Smooth muscle cell (in vitro differentiated cells): ENCODE results near the gene NINJ1. TPM values are rescaled to one million over a fixed set of nuclear protein-coding genes. Genes with fewer than 3 reads are reported as not detected.
"Not testable (repeated sequence)": the region's sequence is repeated elsewhere in the genome, so short reads cannot be mapped to it uniquely, and the experiment has no call there.

Source experiments
- DNase-seq: peaks from one replicate; lab custom pipeline; 2025; ENCODE audit not compliant: unreplicated experiment; lab: John Stamatoyannopoulos, UW
- H2AFZ ChIP-seq: fragments of 200-600 bp; sonication (generic); 2 replicates; pipeline ENCODE4 v1.6.0; 2016; ENCODE audit warnings: antibody characterized with exemption, low read depth, mild to moderate bottlenecking
- H3F3A ChIP-seq: fragments of 200-600 bp; sonication (generic); 2 replicates; pipeline ENCODE4 v1.6.0; 2017; ENCODE audit warnings: antibody characterized with exemption, low read depth
- H3K27ac ChIP-seq: fragments of 200-600 bp; sonication (generic); 2 replicates; pipeline ENCODE4 v1.5.1; 2016; ENCODE audit warnings: low read depth, mild to moderate bottlenecking
- H3K27me3 ChIP-seq: fragments of 200-600 bp; sonication (generic); 2 replicates; pipeline ENCODE4 v1.6.1; 2016; ENCODE audit warnings: low read depth, mild to moderate bottlenecking
- H3K36me3 ChIP-seq: fragments of 200-600 bp; sonication (generic); 2 replicates; pipeline ENCODE4 v1.5.1; 2016; ENCODE audit warnings: low read depth
- H3K4me1 ChIP-seq: fragments of 200-600 bp; sonication (generic); 2 replicates; pipeline ENCODE4 v1.5.1; 2016; ENCODE audit warnings: low read depth
- H3K4me2 ChIP-seq: fragments of 200-600 bp; sonication (generic); 2 replicates; pipeline ENCODE4 v1.6.0; 2016; ENCODE audit warnings: mild to moderate bottlenecking
- H3K4me3 ChIP-seq: fragments of 200-600 bp; sonication (generic); 2 replicates; pipeline ENCODE4 v1.5.1; 2016; ENCODE audit warnings: mild to moderate bottlenecking
- H3K79me2 ChIP-seq: fragments of 200-600 bp; sonication (generic); 2 replicates; pipeline ENCODE4 v1.6.0; 2016; ENCODE audit warnings: low read depth, mild to moderate bottlenecking
- H3K9ac ChIP-seq: fragments of 200-600 bp; sonication (generic); 2 replicates; pipeline ENCODE4 v1.6.0; 2016; ENCODE audit warnings: low read depth
- H3K9me3 ChIP-seq: fragments of 200-600 bp; sonication (generic); replicated peaks from 2 replicates; pipeline ENCODE4 v1.5.1; 2016; ENCODE audit warnings: low read depth
- H4K20me1 ChIP-seq: fragments of 200-600 bp; sonication (generic); 2 replicates; pipeline ENCODE4 v1.6.0; 2016; ENCODE audit warnings: low read depth
- WGBS: methylation state at CpG from one replicate; pipeline ENCODE4 v1.1.7; 2016; ENCODE audit warnings: low lambda C conversion rate; 5-methylcytosine and 5-hydroxymethylcytosine counted together
- polyA plus RNA-seq: library from polyadenylated mRNA; unstranded; fragments of >200 nt; fragmentation: Nextera tagmentation; extraction: Ambion mirVana; gene quantifications from 2 replicates; pipeline ENCODE4 v1.2.1, GENCODE V29; 2016
- total RNA-seq: library from RNA; depleted of rRNA; stranded (reverse); fragments of >200 nt; gene quantifications from 2 replicates; pipeline ENCODE4 v1.2.3, GENCODE V29; 2014
- TF ChIP-seq, protein P1 (sequence below): fragments of 200-600 bp; sonication (generic); IDR thresholded peaks from 2 replicates; pipeline ENCODE4 v1.5.1; 2017; ENCODE audit warnings: borderline replicate concordance, mild to moderate bottlenecking, antibody characterized with exemption; ENCODE audit not compliant: insufficient read depth, poor library complexity, severe bottlenecking

NINJ1 gene
- total and polyA plus RNA-seq, 2 experiments from 2014 or later: 34.3 to 53.7 TPM

DNA sequence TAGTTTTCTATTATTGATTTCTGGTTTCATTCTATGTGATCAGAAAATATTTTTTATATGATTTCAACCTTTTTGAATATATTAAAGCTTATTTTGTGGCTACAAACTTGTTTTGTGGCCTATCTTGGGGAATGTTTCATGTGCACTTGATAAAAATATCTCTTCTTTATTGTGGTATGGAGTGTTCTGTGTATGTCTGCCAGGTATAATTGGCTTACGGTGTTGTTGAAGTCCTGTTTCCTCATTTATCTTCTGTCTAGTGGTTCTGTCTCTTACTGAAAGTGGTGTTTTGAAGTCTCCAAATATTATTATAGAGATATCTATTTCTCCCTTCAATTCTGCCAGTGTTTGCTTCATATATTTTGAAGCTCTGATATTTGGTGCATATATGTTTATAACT lies 28.4 kb downstream of the NINJ1 start:
- H3K9ac ChIP-seq: no peak overlapping the region
- no peak overlapping the region for H3K27ac ChIP-seq
- no peaks in the 10 kb centered on the region for H3F3A ChIP-seq
- TF ChIP-seq, protein P1, sequence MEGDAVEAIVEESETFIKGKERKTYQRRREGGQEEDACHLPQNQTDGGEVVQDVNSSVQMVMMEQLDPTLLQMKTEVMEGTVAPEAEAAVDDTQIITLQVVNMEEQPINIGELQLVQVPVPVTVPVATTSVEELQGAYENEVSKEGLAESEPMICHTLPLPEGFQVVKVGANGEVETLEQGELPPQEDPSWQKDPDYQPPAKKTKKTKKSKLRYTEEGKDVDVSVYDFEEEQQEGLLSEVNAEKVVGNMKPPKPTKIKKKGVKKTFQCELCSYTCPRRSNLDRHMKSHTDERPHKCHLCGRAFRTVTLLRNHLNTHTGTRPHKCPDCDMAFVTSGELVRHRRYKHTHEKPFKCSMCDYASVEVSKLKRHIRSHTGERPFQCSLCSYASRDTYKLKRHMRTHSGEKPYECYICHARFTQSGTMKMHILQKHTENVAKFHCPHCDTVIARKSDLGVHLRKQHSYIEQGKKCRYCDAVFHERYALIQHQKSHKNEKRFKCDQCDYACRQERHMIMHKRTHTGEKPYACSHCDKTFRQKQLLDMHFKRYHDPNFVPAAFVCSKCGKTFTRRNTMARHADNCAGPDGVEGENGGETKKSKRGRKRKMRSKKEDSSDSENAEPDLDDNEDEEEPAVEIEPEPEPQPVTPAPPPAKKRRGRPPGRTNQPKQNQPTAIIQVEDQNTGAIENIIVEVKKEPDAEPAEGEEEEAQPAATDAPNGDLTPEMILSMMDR: no peak
- peaks cover 65% of the 10 kb centered on the region for H3K79me2 ChIP-seq
- no peak overlapping the region for H3K4me2 ChIP-seq
- H3K27me3 ChIP-seq: no peaks in the 10 kb centered on the region
- DNase-seq: no peak
- peaks cover 5% of the 10 kb centered on the region for H3K9me3 ChIP-seq
- no peak overlapping the region for H2AFZ ChIP-seq
- H4K20me1 ChIP-seq: peaks cover 95% of the 10 kb centered on the region
- 97% methylated on average over 1 of the region's 1 CpG for WGBS
- no peak overlapping the region for H3K4me3 ChIP-seq
- H3K4me1 ChIP-seq: no peaks in the 10 kb centered on the region
- H3K36me3 ChIP-seq: peaks cover 3% of the 10 kb centered on the region

DNA sequence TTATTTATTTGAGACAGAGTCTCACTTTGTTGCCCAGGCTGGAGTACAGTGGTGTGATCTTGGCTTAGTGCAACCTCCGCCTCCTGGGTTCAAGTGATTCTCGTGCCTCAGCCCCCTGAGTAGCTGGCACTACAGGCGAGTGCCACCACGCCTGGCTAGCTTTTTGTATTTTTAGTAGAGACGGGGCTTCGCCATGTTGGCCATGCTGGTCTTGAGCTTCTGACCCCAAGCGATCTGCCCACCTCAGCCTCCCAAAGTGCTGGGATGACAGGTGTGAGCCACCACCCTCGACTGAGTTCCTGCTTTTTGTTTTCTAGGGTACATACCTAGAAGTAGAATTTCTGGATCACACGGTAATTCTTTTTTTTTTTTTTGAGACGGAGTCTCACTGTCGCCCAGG lies 33.0 kb downstream of the NINJ1 start:
- Histone ChIP-seq H3K79me2 (peaks cover 85% of the 10 kb centered on the region), H4K20me1 (peaks cover 79% of the 10 kb centered on the region), H3F3A (peaks cover 11% of the 10 kb centered on the region)
- not testable (repeated sequence) for DNase-seq, H3K27ac ChIP-seq, H3K4me3 ChIP-seq, H2AFZ ChIP-seq, H3K9me3 ChIP-seq, H3K27me3 ChIP-seq, H3K36me3 ChIP-seq, H3K4me1 ChIP-seq, H3K9ac ChIP-seq, H3K4me2 ChIP-seq
- WGBS: 99% methylated on average over 11 of the region's 11 CpGs

DNA sequence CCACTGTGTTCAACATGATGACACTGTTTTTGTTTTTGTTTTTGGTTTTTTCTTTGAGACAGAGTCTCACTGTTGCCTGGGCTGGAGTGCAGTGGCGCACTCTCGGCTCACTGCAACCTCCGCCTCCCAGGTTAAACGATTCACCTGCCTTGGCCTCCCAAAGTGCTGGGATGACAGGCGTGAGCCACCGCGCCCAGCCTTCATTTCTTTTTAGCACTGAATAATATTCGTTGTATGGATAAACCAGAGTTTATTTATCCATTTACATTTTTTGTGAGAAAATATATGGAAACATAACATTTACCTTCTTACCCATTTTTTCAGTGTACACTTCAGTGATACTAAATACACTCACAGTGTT lies 33.8 kb downstream of the NINJ1 start:
- H3K9ac ChIP-seq: no peak overlapping the region
- no peak overlapping the region for H3K4me2 ChIP-seq
- peaks cover 11% of the 10 kb centered on the region for H3F3A ChIP-seq
- no peak overlapping the region for H3K4me3 ChIP-seq
- no peak for DNase-seq
- H3K36me3 ChIP-seq: peaks cover 3% of the 10 kb centered on the region
- H3K27ac ChIP-seq: no peak overlapping the region
- no peaks in the 10 kb centered on the region for H3K27me3 ChIP-seq
- TF ChIP-seq, protein P1: no peak
- H3K4me1 ChIP-seq: peaks cover 4% of the 10 kb centered on the region
- WGBS: 96% methylated on average over 8 of the region's 8 CpGs
- peaks cover 77% of the 10 kb centered on the region for H3K79me2 ChIP-seq
- H3K9me3 ChIP-seq: peaks cover 5% of the 10 kb centered on the region
- H2AFZ ChIP-seq: no peak overlapping the region
- peaks cover 70% of the 10 kb centered on the region for H4K20me1 ChIP-seq

DNA sequence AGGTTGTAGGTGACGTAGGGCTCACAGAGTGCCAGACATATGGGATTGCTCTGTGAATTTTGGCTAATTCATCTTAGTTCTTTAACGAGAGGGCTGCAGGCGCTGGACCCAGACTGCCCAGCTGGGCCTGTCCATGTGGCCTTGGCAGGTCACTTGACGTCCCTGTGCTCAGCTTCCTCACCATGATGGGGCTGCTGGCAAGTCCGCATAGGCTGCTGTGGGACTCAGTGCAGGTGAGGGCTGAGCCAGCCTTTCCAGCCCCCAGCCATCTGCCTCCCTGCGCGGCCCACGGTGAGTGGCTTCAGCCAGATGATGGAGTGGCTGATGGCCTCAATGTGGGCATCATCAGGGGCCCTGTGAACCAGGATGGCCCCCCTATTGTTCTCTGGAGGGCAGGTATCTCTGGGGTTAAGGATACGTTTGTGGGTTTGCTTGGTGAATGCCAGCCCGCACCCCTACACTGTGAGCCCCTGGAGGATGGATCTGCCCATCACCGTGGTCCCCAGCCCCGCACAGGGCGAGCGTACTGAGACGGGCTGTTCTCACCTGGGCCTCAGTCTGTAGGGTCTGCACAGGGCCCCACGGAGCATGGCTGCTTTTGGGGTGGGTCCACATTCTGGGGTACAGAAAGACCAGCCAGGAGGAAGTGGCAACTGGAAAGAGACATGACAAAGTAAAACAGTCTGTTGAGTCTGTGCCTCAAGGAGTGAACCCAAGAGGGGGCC lies 34.3 kb downstream of the NINJ1 start:
- H3K4me3 ChIP-seq: no peak overlapping the region
- peaks cover 5% of the 10 kb centered on the region for H3K9me3 ChIP-seq
- H3K27me3 ChIP-seq: no peaks in the 10 kb centered on the region
- DNase-seq: no peak
- peaks cover 11% of the 10 kb centered on the region for H3F3A ChIP-seq
- H3K4me2 ChIP-seq: no peak overlapping the region
- H3K4me1 ChIP-seq: peaks cover 4% of the 10 kb centered on the region
- H3K27ac ChIP-seq: no peak overlapping the region
- H4K20me1 ChIP-seq: peaks cover 65% of the 10 kb centered on the region
- H3K79me2 ChIP-seq: peaks cover 71% of the 10 kb centered on the region
- no peak overlapping the region for H2AFZ ChIP-seq
- H3K36me3 ChIP-seq: peaks cover 3% of the 10 kb centered on the region
- TF ChIP-seq, protein P1: no peak
- WGBS: 96% methylated on average over 16 of the region's 16 CpGs
- H3K9ac ChIP-seq: no peak overlapping the region
